Right hindlimb (tissue), 1 donor: ENCODE results near the gene P2RY2.
"Not testable (repeated sequence)": the region's sequence is repeated elsewhere in the genome, so short reads cannot be mapped to it uniquely, and the experiment has no call there.

Experiments used
- DNase-seq: peaks from one replicate; pipeline ENCODE4 v3.0.0-alpha.2; 2018

P2RY2 gene

DNA sequence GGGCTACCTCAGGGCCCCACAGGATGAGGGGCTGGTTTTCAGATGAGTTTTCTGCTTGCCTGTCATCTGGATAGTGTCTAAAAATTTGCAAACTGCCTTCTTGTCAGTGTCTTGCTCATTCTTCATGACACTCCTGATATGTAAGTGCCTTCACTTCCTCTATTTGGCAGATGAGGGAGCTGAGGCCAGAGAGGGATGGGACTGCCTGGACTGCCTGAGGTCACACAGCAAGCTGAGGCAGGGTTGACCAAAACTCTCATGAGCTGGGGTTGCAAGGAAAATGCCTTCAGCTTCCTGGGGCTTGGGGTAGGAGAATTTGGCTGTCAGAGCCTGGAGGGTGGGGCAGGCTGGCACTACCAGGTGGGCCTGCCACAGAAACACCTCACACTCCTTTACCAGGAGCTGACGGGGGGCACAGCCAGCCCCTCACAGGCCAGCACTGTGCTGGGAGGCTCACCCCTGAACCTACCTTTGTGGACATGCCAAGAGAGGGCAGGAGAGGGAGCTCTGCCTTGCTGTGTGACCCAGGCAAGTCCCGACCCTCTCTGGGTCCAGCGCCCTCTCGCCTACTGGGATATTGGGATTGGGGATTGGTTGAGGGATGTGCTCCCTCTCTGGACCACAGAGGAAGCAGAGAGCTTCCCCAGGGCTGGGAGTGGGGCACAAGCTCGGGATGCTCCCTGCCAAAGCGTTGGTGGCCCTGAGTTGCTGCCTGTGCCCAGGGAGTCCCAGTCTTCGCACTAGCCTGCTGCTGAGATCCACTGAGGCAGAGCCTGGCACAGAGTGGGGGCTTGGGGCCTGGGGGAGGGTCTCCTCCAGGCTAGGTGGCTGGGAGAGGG is 52.2 kb downstream of the P2RY2 start:
- peak; percentile 11 for DNase-seq

DNA sequence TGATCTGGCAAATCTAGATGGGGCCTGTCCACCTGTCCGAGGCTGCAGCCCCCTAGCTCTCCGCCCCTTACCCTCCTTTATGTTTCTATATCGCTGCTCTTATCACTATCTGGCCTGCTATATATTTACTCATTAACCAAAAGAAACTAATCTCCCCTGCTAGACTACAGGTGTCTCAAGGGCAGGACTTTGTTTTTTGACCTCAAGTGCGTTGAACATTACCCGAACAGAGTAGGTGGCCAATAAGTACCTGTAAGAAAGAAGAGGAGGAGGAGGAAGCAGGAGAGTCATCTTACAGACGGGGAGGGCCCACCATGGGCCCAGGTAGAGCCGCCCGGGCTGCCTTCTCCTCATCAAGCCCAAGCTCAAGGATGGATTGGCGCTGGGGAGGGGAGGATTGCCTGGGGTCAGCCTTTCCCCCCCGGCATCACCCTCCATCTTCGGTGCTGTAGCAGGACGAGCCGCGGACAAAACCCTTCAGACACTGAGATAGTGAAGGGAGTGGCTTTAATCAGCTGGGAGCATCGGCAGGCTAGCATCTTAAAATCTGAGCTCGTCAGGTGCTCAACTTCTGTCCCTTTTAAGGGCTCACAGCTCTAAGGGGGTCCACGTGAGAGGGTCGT is 52.9 kb downstream of the P2RY2 start:
- DNase-seq, result peak; percentile 4

DNA sequence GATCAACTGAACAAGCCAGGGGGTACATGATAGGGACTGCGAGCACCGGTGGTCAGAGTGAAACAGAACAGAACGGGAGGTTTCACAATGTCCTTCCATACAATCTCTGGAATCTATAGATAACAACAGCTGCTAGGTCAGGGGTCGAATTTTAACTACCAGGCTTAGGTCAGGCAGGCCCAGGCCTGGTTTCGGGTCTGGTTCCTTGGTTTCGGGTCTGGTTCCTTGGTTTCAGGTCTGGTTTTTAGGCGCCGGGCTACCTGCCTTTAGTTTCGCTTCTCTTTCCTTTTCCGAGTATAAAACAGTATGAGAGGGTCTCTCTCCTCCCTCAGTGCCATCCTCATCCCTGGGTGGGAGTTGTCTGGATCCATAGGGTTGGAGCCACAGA is 53.4 kb downstream of the P2RY2 start:
- peak; percentile 4 for DNase-seq

DNA sequence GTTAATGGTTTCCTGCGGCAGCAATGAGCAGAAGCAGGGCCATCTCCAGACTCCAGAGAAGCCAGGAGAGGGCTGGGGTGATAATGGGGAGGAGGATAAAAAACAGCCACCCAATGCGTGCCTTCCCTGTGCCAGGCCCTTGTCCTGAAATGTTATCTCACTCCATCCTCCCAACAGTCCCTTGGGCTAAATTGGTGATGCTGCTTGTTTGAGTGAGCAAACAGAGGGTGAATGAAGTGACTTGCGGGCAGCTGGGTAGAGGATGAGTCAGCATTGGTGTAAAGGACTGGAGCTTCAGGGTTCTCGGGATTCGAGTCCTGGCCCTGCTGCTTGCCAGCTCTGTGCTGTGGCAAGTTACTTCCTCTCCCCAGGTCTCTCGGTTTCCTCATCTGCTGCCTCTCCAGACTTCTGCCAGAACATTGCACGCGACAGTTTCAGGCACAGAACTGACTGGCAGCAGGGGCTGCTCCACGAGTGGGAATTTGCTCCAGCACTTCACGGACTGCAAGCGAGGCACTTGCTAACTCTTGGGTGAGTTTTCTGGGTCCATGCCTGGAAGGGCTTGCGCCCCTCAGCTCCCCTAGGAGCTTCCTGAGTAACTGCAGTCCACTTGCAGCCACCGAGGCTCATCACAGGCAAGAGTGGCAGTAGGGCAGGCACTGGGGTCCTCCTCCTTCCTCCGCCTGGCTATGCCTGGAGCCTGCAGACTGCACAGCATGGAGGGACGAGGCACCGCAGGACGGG is 54.0 kb downstream of the P2RY2 start, which contains the start of gene P2RY6:
Gene P2RY6 (plus strand): TSS at position 403 of the 744 bp plus-strand sequence. CDS start 24,181 bp downstream, outside the sequence.
- DNase-seq, result peak; percentile 23

DNA sequence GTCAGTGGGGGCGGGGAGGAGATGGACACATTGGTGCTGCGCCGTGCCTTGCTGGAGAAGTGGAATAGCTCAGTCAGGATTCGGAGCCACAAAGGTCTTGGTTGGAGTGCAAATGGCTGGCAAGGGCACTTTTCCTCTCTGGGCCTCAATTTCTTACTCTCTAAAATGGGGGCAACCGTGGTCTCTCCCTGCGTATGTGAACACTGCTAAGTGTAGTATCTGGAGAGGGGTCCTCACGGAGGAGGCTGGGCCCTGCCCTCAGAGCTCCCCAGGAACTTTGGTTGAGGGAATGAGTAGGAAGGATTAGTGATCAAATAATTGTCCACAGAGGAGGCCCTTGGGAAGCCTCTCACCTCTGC is 54.6 kb downstream of the P2RY2 start:
- DNase-seq, result no peak

DNA sequence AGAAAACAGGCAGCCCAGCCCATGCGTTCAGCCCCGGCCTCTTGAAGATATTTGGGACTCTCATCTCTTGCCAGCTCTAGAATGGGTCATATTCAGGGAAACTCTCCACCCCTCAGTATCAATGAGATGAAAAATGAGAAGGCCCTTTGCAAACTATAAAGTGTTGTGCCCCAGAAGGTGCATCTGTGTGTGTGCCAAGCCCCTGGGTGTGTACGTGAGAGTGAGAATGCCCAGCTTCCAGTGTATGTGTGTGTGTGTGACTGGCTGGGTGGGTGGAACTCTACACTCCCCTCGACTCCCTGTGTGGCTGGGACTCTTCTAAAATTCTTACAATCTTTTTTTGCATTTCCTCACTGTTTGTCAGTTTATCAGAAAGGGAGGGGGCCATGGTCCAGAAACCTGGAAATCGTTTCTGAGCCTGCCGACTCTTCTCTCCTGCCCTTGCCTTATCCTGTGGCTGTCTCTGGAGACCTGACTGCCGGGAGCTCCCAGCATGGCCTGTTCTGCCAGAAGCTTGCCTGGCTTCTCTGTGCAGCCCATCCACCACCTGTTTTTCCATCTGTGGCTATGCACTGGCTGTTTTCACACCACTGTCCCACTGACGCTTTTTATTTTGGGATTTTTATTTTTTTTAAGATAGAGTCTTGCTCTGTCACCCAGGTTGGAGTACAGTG is 55.3 kb downstream of the P2RY2 start:
- DNase-seq, result peak; percentile 22

DNA sequence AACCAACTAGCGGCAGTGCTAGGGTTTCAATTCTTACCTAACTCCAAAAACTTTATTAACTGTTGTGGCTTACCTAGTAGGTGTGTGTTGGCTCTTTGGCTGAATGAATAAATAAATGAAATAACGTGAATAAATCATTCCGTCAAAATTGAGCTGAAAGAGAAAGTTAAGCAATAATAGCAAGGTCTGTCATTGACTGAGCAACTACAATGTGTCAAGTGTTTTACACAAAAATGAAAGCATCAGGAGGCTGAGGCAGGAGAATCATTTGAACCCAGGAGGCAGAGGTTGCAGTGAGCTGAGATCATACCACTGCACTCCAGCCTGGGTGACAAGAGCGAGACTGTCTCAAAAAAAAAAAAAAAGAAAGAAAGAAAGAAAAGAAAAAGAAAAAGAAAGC is 56.1 kb downstream of the P2RY2 start:
- DNase-seq, result not testable (repeated sequence)

DNA sequence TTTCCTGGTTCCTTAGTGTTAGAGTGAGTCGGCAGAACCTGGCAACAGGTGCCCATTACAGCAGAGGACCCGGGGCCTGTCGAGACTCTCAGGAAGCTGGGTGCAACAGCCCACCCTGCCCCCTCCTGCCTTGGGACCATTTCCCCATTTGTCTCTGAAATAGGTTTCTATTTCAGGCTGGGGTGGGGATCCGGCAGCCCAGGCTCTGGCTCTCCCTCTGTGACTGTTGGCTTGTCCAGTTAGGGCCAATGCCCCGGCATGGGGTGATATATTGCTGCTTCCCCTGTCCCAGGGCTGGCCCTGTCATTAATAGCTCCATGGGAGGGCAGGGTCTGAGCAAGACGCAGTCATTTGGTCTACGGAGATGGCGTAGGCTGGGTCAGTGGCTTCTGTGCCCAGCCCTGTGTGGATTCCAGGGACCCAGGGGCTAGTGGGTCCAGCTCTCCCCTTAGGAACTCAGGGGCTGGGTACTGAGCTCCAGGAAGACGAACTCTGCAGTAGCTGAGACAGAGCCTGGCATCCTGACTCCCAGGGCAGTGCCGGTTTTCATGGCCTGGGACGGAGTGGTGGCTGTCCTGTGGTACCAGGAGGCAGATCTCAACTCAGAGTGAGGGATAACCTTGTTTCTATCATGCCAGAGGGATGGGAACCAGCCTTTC is 56.8 kb downstream of the P2RY2 start:
- peak; percentile 20 for DNase-seq

DNA sequence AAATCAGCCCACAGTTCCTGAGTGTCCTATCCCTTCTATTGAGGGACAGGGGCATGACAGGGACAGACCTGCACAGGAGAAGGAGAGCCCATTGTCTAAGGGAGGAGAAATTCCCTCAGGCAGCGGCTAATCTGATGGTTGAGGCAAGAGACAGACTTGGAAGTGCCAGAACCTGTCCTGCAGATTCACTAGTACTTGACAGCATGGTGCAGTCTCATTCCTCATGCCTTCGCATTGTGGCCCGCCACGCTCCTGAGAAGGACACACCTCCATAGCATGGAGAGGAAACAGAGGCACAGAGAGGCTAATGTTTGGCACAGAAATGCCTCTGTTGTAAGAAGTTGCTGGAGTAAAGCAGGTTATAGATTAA is 57.3 kb downstream of the P2RY2 start:
- DNase-seq, result peak; percentile 8

DNA sequence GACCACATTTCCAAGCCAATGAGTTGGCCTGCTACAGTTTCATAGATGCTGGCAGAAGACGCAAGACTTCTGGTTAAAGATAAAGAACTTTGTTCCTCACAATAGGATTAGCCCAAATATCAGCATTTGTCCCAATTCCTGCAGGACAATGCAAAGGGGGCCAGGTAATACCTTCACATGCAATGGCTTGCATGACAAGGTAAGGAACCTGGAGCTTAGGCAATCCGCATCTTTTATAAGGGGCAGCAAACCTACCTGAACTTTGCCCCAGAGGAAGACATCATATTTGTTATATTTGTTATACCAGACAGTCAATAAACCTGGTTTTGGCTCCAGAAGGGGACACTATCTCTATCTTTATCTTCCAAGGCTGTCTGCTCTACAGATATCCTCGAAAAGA is 59.4 kb downstream of the P2RY2 start:
- peak; percentile 4 for DNase-seq

DNA sequence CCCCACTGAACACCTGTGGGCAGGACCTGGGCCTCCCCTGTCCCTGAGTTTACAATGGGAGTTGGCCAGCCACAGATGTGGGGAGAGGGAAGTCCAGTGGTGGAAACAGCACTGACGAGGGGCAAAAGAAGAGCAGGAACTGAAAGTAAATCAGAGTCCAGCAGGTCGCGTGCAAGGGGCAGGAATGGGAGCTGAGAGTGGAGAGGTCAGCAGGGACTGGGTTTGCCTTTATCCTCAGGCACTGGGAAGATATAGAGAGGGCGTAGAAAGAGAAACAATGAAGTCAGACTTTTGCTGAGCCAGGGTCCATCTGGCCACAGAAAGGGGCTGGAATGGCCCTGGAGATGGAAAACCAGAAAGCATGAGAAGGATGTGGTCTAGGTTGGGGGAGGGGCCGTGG is 62.5 kb downstream of the P2RY2 start:
- no peak for DNase-seq

DNA sequence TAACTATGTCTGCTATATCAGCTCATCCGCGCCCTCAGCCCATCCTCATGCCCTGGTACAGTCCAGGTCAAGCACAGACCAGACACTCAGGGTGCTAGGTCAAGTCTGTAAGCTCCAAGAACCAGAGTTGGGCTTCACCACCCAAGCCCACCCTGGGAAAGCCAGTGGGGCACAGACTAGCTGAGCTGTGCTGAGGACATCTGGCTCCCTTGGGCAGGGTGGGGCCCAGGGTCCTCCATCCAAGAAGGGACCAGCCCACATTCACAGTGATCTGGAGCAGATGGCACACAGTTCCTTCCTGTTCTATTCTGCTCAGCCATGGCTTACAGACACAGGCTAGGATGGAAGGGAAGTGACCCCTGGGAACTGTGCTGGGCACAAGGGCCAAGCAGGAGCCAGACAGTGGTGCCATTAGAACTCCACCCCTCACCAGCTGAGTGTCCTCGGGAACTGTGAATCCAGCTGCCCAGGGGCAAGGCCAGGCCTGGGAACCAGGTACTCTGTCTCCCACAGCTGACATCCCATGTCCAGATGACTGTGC is 63.2 kb downstream of the P2RY2 start:
- DNase-seq, result no peak

DNA sequence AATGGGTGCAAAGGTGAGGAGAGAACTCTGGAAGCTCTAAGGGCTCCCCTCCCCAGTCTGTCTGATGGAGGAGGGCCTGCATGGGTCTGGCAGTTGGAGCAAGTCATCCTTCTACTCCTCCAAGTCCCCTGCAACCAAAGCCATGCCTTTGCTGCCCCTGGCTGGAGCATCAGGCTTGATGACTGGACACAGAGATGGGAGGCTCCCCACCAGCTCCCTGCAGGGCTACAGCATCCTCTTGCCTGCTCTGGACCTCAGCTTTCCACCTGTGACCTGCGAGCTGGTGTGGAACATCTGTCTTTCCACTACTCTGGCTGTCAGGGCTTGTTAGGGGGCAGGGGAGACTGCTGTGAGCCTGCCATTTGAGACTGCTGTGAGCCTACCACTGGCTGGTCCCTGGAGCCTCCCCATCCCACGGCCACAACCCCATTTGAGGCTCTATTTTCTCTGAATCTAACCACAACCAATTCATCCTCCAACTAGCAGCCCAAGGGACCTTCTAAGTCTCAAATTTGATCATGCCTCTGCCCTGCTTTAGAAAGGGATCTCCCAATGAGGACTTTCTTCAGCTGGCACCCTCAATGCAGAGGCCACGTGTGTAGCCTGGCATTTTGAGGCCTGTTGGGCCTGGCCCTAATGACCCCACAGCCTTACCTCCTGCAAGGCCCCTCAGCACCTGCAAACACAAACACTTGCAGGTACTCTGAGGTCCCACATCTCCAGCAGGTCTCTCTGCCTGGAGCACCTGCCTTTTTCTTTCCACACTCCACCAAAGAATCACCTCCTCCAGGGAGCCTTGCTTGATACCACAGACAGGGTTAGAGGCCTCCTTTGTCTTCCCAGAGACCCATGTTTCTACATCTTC is 63.9 kb downstream of the P2RY2 start:
- no peak for DNase-seq

DNA sequence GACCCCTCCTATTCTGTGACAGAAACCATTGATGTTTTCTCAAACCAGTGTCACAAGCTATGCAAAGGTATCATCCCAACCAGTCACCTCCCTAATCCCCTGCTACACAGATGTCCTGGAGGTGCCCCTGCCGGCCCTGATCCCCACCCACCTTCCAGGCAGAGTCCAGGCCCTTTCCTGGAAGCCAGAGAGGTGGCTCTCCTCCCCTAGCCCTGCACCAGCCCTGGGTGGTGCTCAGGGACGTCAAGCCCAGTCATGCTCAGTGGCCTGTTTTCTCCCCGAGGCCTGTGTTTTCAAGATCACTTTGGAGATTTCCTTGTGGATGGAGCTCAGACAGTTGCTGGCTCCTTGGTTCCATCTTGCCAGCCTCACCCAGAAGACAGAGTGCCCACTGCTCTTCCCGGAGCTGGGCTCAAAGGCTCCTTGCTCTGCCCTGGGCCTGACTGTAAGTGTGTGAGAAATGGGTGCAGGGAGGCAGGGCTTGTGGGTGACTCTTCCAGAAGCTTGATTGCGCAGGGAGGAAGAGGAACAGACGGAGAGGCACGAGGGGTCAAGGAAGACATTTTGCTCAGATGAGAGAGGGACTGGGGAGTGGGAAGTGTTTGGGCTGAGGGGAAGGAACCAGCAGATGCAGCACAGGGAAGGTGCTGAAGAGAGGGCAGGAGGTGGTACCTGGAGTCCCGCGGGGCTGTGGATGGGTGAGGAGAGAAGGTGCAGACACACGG is 65.4 kb downstream of the P2RY2 start:
- DNase-seq, result no peak

DNA sequence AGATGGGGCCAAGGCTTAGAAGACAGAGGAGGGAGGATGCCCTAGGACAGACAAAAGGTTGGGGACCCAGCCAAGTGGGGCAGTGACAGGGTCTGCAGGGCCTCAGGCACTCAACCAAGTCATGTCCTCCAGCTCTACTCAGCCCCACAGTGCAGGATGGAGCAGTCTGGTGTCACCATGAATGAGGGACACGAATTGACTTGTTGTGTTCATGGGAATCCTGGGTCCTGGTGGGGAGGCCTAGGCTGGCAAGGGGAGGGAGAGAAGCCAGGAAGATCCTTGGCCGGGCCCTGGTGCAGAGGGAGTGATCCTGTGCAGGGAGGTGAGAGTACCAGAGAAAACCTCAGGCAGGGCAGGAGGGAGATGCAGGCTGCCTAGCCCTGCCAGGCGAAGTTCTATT is 66.0 kb downstream of the P2RY2 start:
- no peak for DNase-seq

DNA sequence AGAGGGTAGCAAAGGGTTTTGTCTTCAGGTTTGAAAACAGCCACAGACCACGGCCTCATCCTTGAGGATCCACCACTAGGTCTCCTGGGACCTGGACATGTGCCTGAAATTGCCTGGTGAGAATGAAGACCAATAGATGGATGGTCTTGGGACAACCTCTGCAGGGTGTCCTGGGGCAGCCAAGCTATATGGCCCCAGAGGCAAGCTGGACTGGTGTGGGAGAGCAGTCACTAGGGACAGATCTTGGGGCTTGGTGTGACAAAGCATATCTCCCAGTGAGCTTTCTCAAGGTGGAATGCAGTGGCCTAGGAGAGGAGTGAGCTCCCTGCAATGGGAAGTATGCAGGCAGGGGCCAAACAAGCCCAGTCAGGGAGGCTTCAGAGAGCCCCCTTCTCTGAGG is 67.6 kb downstream of the P2RY2 start:
- no peak for DNase-seq
